ENCODE results near the gene C16orf78.

The C16orf78 gene

GRCh38 chr16:49336581-49336980, 37.0 kb upstream of the C16orf78 start:
- no CpG with 5 or more reads among the region's 3 CpGs for WGBS (ENCODE audit: extremely low coverage, insufficient coverage, insufficient read length)
- Histone ChIP-seq H4K8ac (ENCODE audit: low read depth, low read length) (no peak overlapping the region), H2BK12ac (ENCODE audit: low read length) (no peak overlapping the region)

GRCh38 chr16:49337814-49338350, 35.7 kb upstream of the C16orf78 start:
- H3K4me2 ChIP-seq (ENCODE audit: low read length): no peak overlapping the region
- H3K14ac ChIP-seq (ENCODE audit: low read length): no peak overlapping the region
- no peak overlapping the region for H3K4ac ChIP-seq (ENCODE audit: low read depth, low read length)
- H3K79me2 ChIP-seq (ENCODE audit: control insufficient read depth, insufficient read depth, low read length, poor library complexity): no peaks in the 10 kb centered on the region
- no peaks in the 10 kb centered on the region for H3K79me1 ChIP-seq (ENCODE audit: low read length)
- no peak overlapping the region for H3K18ac ChIP-seq (ENCODE audit: low read length)
- H3K36me3 ChIP-seq (ENCODE audit: control insufficient read depth in 1 of 2, insufficient read depth in 2 of 2, low read length in 2 of 2): no peaks in the 10 kb centered on the region
- no peak overlapping the region for H3K27ac ChIP-seq (ENCODE audit: low read depth, low read length)
- no peak overlapping the region for H3K23ac ChIP-seq (ENCODE audit: low read length)
- H2BK5ac ChIP-seq (ENCODE audit: low read depth, low read length, poor library complexity): no peak overlapping the region
- WGBS (ENCODE audit: extremely low coverage, insufficient coverage, insufficient read length): no CpG with 5 or more reads among the region's 6 CpGs
- no peak overlapping the region for H4K8ac ChIP-seq (ENCODE audit: low read depth, low read length)
- H3K27me3 ChIP-seq (ENCODE audit: insufficient read depth, low read length): no peaks in the 10 kb centered on the region
- H2BK12ac ChIP-seq (ENCODE audit: low read length): no peak overlapping the region
- no peak overlapping the region for H2BK120ac ChIP-seq (ENCODE audit: insufficient read depth, low read length, poor library complexity)
- H2AK5ac ChIP-seq (ENCODE audit: low read length): no peak overlapping the region
- no peak overlapping the region for H3K9ac ChIP-seq (ENCODE audit: low read length)
- no peak overlapping the region for H4K91ac ChIP-seq (ENCODE audit: low read depth, low read length)
- H3K9me3 ChIP-seq (ENCODE audit: insufficient read depth, low read depth, low read length): no peaks in the 10 kb centered on the region
- no peak overlapping the region for H4K12ac ChIP-seq (ENCODE audit: low read depth, low read length)
- no peak overlapping the region for H2AFZ ChIP-seq (ENCODE audit: insufficient read depth, low read length, poor library complexity)
- no peak for DNase-seq
- H3K4me3 ChIP-seq (ENCODE audit: low read depth, low read length): no peak overlapping the region
- no peaks in the 10 kb centered on the region for H3K4me1 ChIP-seq (ENCODE audit: control insufficient read depth in 1 of 2, insufficient read depth in 2 of 2, low read length in 2 of 2)

More at GRCh38 chr16:49336581-49336980, 37.0 kb upstream of the C16orf78 start:
- Histone ChIP-seq H3K9ac (ENCODE audit: low read length) (no peak overlapping the region), H2BK5ac (ENCODE audit: low read depth, low read length, poor library complexity) (no peak overlapping the region), H2BK120ac (ENCODE audit: insufficient read depth, low read length, poor library complexity) (no peak overlapping the region), H4K91ac (ENCODE audit: low read depth, low read length) (no peak overlapping the region), H3K36me3 (ENCODE audit: control insufficient read depth in 1 of 2, insufficient read depth in 2 of 2, low read length in 2 of 2) (no peaks in the 10 kb centered on the region), H3K79me1 (ENCODE audit: low read length) (no peaks in the 10 kb centered on the region), H3K4me2 (ENCODE audit: low read length) (no peak overlapping the region), H2AK5ac (ENCODE audit: low read length) (no peak overlapping the region), H3K14ac (ENCODE audit: low read length) (no peak overlapping the region), H3K23ac (ENCODE audit: low read length) (no peak overlapping the region), H3K4me1 (ENCODE audit: control insufficient read depth in 1 of 2, insufficient read depth in 2 of 2, low read length in 2 of 2) (no peaks in the 10 kb centered on the region), H3K4ac (ENCODE audit: low read depth, low read length) (no peak overlapping the region), H2AFZ (ENCODE audit: insufficient read depth, low read length, poor library complexity) (no peak overlapping the region), H3K18ac (ENCODE audit: low read length) (no peak overlapping the region), H3K79me2 (ENCODE audit: control insufficient read depth, insufficient read depth, low read length, poor library complexity) (no peaks in the 10 kb centered on the region), H3K27ac (ENCODE audit: low read depth, low read length) (no peak overlapping the region), H3K4me3 (ENCODE audit: low read depth, low read length) (no peak overlapping the region), H3K27me3 (ENCODE audit: insufficient read depth, low read length) (no peaks in the 10 kb centered on the region), H3K9me3 (ENCODE audit: insufficient read depth, low read depth, low read length) (no peaks in the 10 kb centered on the region), H4K12ac (ENCODE audit: low read depth, low read length) (no peak overlapping the region)
- no peak for DNase-seq

GRCh38 chr16:49338611-49339265, 34.9 kb upstream of the C16orf78 start:
- Histone ChIP-seq H4K8ac (ENCODE audit: low read depth, low read length) (no peak overlapping the region), H3K27me3 (ENCODE audit: insufficient read depth, low read length) (no peaks in the 10 kb centered on the region), H3K9ac (ENCODE audit: low read length) (no peak overlapping the region), H3K4ac (ENCODE audit: low read depth, low read length) (no peak overlapping the region), H4K91ac (ENCODE audit: low read depth, low read length) (no peak overlapping the region), H2BK120ac (ENCODE audit: insufficient read depth, low read length, poor library complexity) (no peak overlapping the region), H3K23ac (ENCODE audit: low read length) (no peak overlapping the region), H3K4me3 (ENCODE audit: low read depth, low read length) (no peak overlapping the region), H3K36me3 (ENCODE audit: control insufficient read depth in 1 of 2, insufficient read depth in 2 of 2, low read length in 2 of 2) (no peaks in the 10 kb centered on the region), H4K12ac (ENCODE audit: low read depth, low read length) (no peak overlapping the region), H2AFZ (ENCODE audit: insufficient read depth, low read length, poor library complexity) (no peak overlapping the region), H3K14ac (ENCODE audit: low read length) (no peak overlapping the region), H3K79me2 (ENCODE audit: control insufficient read depth, insufficient read depth, low read length, poor library complexity) (no peaks in the 10 kb centered on the region), H3K79me1 (ENCODE audit: low read length) (no peaks in the 10 kb centered on the region), H3K27ac (ENCODE audit: low read depth, low read length) (no peak overlapping the region), H2BK12ac (ENCODE audit: low read length) (no peak overlapping the region), H3K4me1 (ENCODE audit: control insufficient read depth in 1 of 2, insufficient read depth in 2 of 2, low read length in 2 of 2) (no peaks in the 10 kb centered on the region), H3K4me2 (ENCODE audit: low read length) (no peak overlapping the region), H2BK5ac (ENCODE audit: low read depth, low read length, poor library complexity) (no peak overlapping the region), H3K18ac (ENCODE audit: low read length) (no peak overlapping the region), H2AK5ac (ENCODE audit: low read length) (no peak overlapping the region), H3K9me3 (ENCODE audit: insufficient read depth, low read depth, low read length) (no peaks in the 10 kb centered on the region)
- no peak for DNase-seq
- no CpG with 5 or more reads among the region's 10 CpGs for WGBS (ENCODE audit: extremely low coverage, insufficient coverage, insufficient read length)

- DNase-seq: no peak
- Histone ChIP-seq H2BK5ac (ENCODE audit: low read depth, low read length, poor library complexity) (no peak overlapping the region), H3K4me1 (ENCODE audit: control insufficient read depth in 1 of 2, insufficient read depth in 2 of 2, low read length in 2 of 2) (no peaks in the 10 kb centered on the region), H4K8ac (ENCODE audit: low read depth, low read length) (no peak overlapping the region), H2BK120ac (ENCODE audit: insufficient read depth, low read length, poor library complexity) (no peak overlapping the region), H3K9ac (ENCODE audit: low read length) (no peak overlapping the region), H3K4ac (ENCODE audit: low read depth, low read length) (no peak overlapping the region), H2BK12ac (ENCODE audit: low read length) (no peak overlapping the region), H3K27me3 (ENCODE audit: insufficient read depth, low read length) (no peaks in the 10 kb centered on the region), H3K4me3 (ENCODE audit: low read depth, low read length) (no peak overlapping the region), H3K23ac (ENCODE audit: low read length) (no peak overlapping the region), H3K9me3 (ENCODE audit: insufficient read depth, low read depth, low read length) (no peaks in the 10 kb centered on the region), H2AK5ac (ENCODE audit: low read length) (no peak overlapping the region), H3K79me2 (ENCODE audit: control insufficient read depth, insufficient read depth, low read length, poor library complexity) (no peaks in the 10 kb centered on the region), H3K14ac (ENCODE audit: low read length) (no peak overlapping the region), H3K18ac (ENCODE audit: low read length) (no peak overlapping the region), H3K36me3 (ENCODE audit: control insufficient read depth in 1 of 2, insufficient read depth in 2 of 2, low read length in 2 of 2) (no peaks in the 10 kb centered on the region), H2AFZ (ENCODE audit: insufficient read depth, low read length, poor library complexity) (no peak overlapping the region), H3K4me2 (ENCODE audit: low read length) (no peak overlapping the region), H4K91ac (ENCODE audit: low read depth, low read length) (no peak overlapping the region), H3K79me1 (ENCODE audit: low read length) (no peaks in the 10 kb centered on the region), H3K27ac (ENCODE audit: low read depth, low read length) (no peak overlapping the region), H4K12ac (ENCODE audit: low read depth, low read length) (no peak overlapping the region)
- no CpG with 5 or more reads among the region's 9 CpGs for WGBS (ENCODE audit: extremely low coverage, insufficient coverage, insufficient read length)
These were observed 33.1 kb upstream of the C16orf78 start for GRCh38 chr16:49340466-49340865.
